Measurements from ENCODE around the gene TXNDC15. TPM values are rescaled to one million over a fixed set of nuclear protein-coding genes. Genes with fewer than 3 reads are reported as not detected.

Gene TXNDC15
- total RNA-seq, 2 experiments from 2014 or later, result 42.6 to 46.7 TPM

Small RNA genes within 50 kb of the gene (microRNA-seq; reads per million reads assigned to microRNA genes)
- gene MIR4461, result not detected

Other genes starting within 250 kb of the TXNDC15 start
- 10 to 100 TPM; 51.2 to 56.4 TPM for gene SAR1B, start 241.5 kb upstream of the TXNDC15 start, total RNA-seq
- gene SEC24A, start 225.6 kb upstream of the TXNDC15 start, total RNA-seq, result 10 to 100 TPM; 20.8 to 22.6 TPM
- 10 to 100 TPM; 23.1 TPM for gene CAMLG, start 135.8 kb upstream of the TXNDC15 start, total RNA-seq
- 10 to 100 TPM; 69.6 to 72.8 TPM for gene DDX46, start 115.6 kb upstream of the TXNDC15 start, total RNA-seq
- 10 to 100 TPM; 25.8 to 30.5 TPM for gene C5orf24, start 28.4 kb upstream of the TXNDC15 start, total RNA-seq
- gene PCBD2, start 30.8 kb downstream of the TXNDC15 start, total RNA-seq, result 10 to 100 TPM; 11.3 to 14.4 TPM
- gene CATSPER3, start 93.5 kb downstream of the TXNDC15 start, total RNA-seq, result under 1 TPM; 0.68 to 0.89 TPM
- gene PITX1, start 159.9 kb downstream of the TXNDC15 start, total RNA-seq, result not detected

All from activated CD8-positive, alpha-beta T cell treated with anti-CD3 and anti-CD28 coated beads, Interleukin-2, amount 10 ng/mL, durations not matched to agents 7 days and 5 days (primary cell).